T-helper 2 cell treated with Interferon-gamma antibody and Interleukin-4, amounts not matched to agents 100 ng/mL and 5 ng/mL, for 36 hours (primary cell): ENCODE data around the gene P3H4. TPM values are rescaled to one million over a fixed set of nuclear protein-coding genes. Genes with fewer than 3 reads are reported as not detected.

Experiments
- intact Hi-C: fragments of 100-400 bp; cut with micrococcal nuclease; formaldehyde crosslinking; loops from one replicate; pipeline ENCODE4 v1.15.1; 2023
- total RNA-seq: library from RNA; stranded (reverse); gene quantifications from 2 replicates; pipeline ENCODE4 v1.2.3, GENCODE V29; 2022

The P3H4 gene
- total RNA-seq, 1 donor from 2014 or later, result 3.8 TPM

GRCh38 chr17:41822216-41823140 lies 10.7 kb upstream of the P3H4 start:
- intact Hi-C loops, result no loop called here

GRCh38 chr17:41821776-41822175 lies 10.0 kb upstream of the P3H4 start:
- intact Hi-C loops, result no loop called here

- intact Hi-C loops, result no loop called here
Observed at GRCh38 chr17:41818024-41818423, 6.3 kb upstream of the P3H4 start.

GRCh38 chr17:41816637-41817320 lies 5.0 kb upstream of the P3H4 start:
- intact Hi-C loops, result no loop called here

- intact Hi-C loops, result loop anchor here (5.0 kb wide), 1 partner anchor 118 kb away; the partner anchor contains the start of gene ODAD4
Observed at GRCh38 chr17:41814195-41814594, 2.4 kb upstream of the P3H4 start.

- intact Hi-C loops, result loop anchor here (5.0 kb wide), 1 partner anchor 119 kb away; the partner anchor contains the start of gene ODAD4
Observed at GRCh38 chr17:41813699-41814124, 2.0 kb upstream of the P3H4 start.

GRCh38 chr17:41813152-41813680 lies 1.5 kb upstream of the P3H4 start:
- intact Hi-C loops, result loop anchor here (5.0 kb wide), 1 partner anchor 119 kb away; the partner anchor contains the start of gene ODAD4

- intact Hi-C loops, result loop anchor here (5.0 kb wide), 1 partner anchor 120 kb away; the partner anchor contains the start of gene ODAD4
Observed at GRCh38 chr17:41812381-41813151, 817 bp upstream of the P3H4 start, which contains the start of gene FKBP10. FKBP10 (plus strand) TSS chr17:41813004; CDS start chr17:41813035, 31 bp downstream.

GRCh38 chr17:41810659-41811548 lies 845 bp downstream of the P3H4 start:
- intact Hi-C loops, result loop anchor here (1.0 to 5.0 kb wide), 3 partner anchors 54 to 121 kb away; partner anchors contain the start of genes KLHL11 and ODAD4

- intact Hi-C loops, result no loop called here
Observed at GRCh38 chr17:41806685-41807445, 4.9 kb downstream of the P3H4 start.

GRCh38 chr17:41803049-41804020 lies 8.4 kb downstream of the P3H4 start:
- intact Hi-C loops, result no loop called here

- intact Hi-C loops, result loop anchor here (1.0 kb wide), 1 partner anchor 63 kb away; no protein-coding TSS in a partner anchor
Observed at GRCh38 chr17:41801374-41802271, 10.1 kb downstream of the P3H4 start.

GRCh38 chr17:41800601-41801373 lies 11.0 kb downstream of the P3H4 start:
- intact Hi-C loops, result loop anchor here (1.0 kb wide), 1 partner anchor 62 kb away; no protein-coding TSS in a partner anchor

- intact Hi-C loops, result no loop called here
Observed at GRCh38 chr17:41799366-41799765, 12.4 kb downstream of the P3H4 start.

GRCh38 chr17:41797377-41797776 lies 14.4 kb downstream of the P3H4 start:
- intact Hi-C loops, result no loop called here
